ENCODE results near the gene GAGE2A. TPM values are rescaled to one million over a fixed set of nuclear protein-coding genes. Genes with fewer than 3 reads are reported as not detected.

The GAGE2A gene
- total RNA-seq, 4 donors from 2014 or later = not detected

- Histone ChIP-seq H3K27me3 (no peaks in the 10 kb centered on the region), H3K27ac (no peak overlapping the region), H3K36me3 (no peaks in the 10 kb centered on the region), H3K9me3 (no peaks in the 10 kb centered on the region), H3K4me1 (no peaks in the 10 kb centered on the region), H3K4me3 (replicated peaks in 1 of 3) (no peak overlapping the region)
- intact Hi-C loops (cut with DNase I) = no loop called here
- no peak for DNase-seq
- TF ChIP-seq CTCF (IDR thresholded peaks at IDR 0.05) (no peak), POLR2A (IDR thresholded peaks at IDR 0.05) (no peak)
- WGBS, 2 donors = 42 to 63% methylated on average over 7 of the region's 7 CpGs
These were observed 21.5 kb downstream of the GAGE2A start for GRCh38 chrX:49610718-49611310.

- H3K27me3 ChIP-seq = no peaks in the 10 kb centered on the region
- no peak overlapping the region for H3K27ac ChIP-seq
- TF ChIP-seq POLR2A (IDR thresholded peaks at IDR 0.05) (no peak), CTCF (IDR thresholded peaks at IDR 0.05) (no peak)
- 83 to 93% methylated on average over 2 of the region's 2 CpGs for WGBS, 2 donors
- H3K36me3 ChIP-seq = no peaks in the 10 kb centered on the region
- H3K4me1 ChIP-seq = no peaks in the 10 kb centered on the region
- H3K9me3 ChIP-seq = no peaks in the 10 kb centered on the region
- no peak overlapping the region for H3K4me3 ChIP-seq (replicated peaks in 1 of 3)
- intact Hi-C loops (cut with DNase I) = no loop called here
- no peak for DNase-seq
These were observed 29.3 kb downstream of the GAGE2A start for GRCh38 chrX:49618574-49618973.

- Histone ChIP-seq H3K4me1 (no peaks in the 10 kb centered on the region), H3K9me3 (no peaks in the 10 kb centered on the region), H3K4me3 (replicated peaks in 1 of 3) (no peak overlapping the region), H3K27me3 (no peaks in the 10 kb centered on the region), H3K27ac (no peak overlapping the region), H3K36me3 (no peaks in the 10 kb centered on the region)
- DNase-seq = peak in 1 of 2 donors; percentile 3
- WGBS, 2 donors = 76 to 86% methylated on average over 31 to 32 of the region's 33 CpGs
- TF ChIP-seq POLR2A (IDR thresholded peaks at IDR 0.05) (no peak), CTCF (IDR thresholded peaks at IDR 0.05) (peak in 1 of 6 experiments; percentile 21)
- intact Hi-C loops (cut with DNase I) = no loop called here
These were observed 37.9 kb downstream of the GAGE2A start for GRCh38 chrX:49627086-49627777.

- DNase-seq = no peak
- Histone ChIP-seq H3K4me3 (replicated peaks in 1 of 3) (no peak overlapping the region), H3K4me1 (no peaks in the 10 kb centered on the region), H3K36me3 (no peaks in the 10 kb centered on the region), H3K9me3 (no peaks in the 10 kb centered on the region), H3K27ac (no peak overlapping the region), H3K27me3 (no peaks in the 10 kb centered on the region)
- intact Hi-C loops (cut with DNase I) = no loop called here
- TF ChIP-seq CTCF (IDR thresholded peaks at IDR 0.05) = no peak
- no peak for TF ChIP-seq POLR2A (IDR thresholded peaks at IDR 0.05)
- WGBS, 2 donors = 73 to 94% methylated on average over 2 to 3 of the region's 8 CpGs
These were observed 55.8 kb downstream of the GAGE2A start for GRCh38 chrX:49644991-49645637.

Other genes with a start within 250 kb of the GAGE2A start
- not detected for gene GAGE12C, start 57.3 kb upstream of the GAGE2A start, total RNA-seq
- not detected for gene GAGE12D, start 47.8 kb upstream of the GAGE2A start, total RNA-seq
- gene GAGE12E, start 38.2 kb upstream of the GAGE2A start, total RNA-seq = not detected
- not detected for gene GAGE12F, start 28.7 kb upstream of the GAGE2A start, total RNA-seq
- gene GAGE12G, start 19.1 kb upstream of the GAGE2A start, total RNA-seq = not detected
- gene GAGE12H, start 9.5 kb upstream of the GAGE2A start, total RNA-seq = not detected
- gene GAGE1, start 9.5 kb downstream of the GAGE2A start, total RNA-seq = not detected
- not detected for gene PAGE1, start 106.5 kb downstream of the GAGE2A start, total RNA-seq
- not detected for gene PAGE4, start 239.8 kb downstream of the GAGE2A start, total RNA-seq

Measured in thyroid gland (tissue), 4 donors.